Kidney (tissue), 14 donors: ENCODE results near the gene MACC1. TPM values are rescaled to one million over a fixed set of nuclear protein-coding genes. Genes with fewer than 3 reads are reported as not detected.

Experiments
- DNase-seq, 5 donors: peaks; one replicate each; pipeline ENCODE4 v3.0.0-alpha.2; 2013 to 2020
- FAIRE-seq: peaks from 2 replicates; lab custom pipeline; 2012; peaks lifted over from hg19 to GRCh38; lab: Jason Lieb, UNC
- H3K27ac ChIP-seq, 2 donors: one replicate each; pipeline ENCODE4 v1.7.0; 2013; ENCODE audit warnings: low read depth in 2 of 2, low read length in 2 of 2, inconsistent platforms in 1 of 2
- H3K27me3 ChIP-seq: one replicate; pipeline ENCODE4 v1.7.1; 2013; ENCODE audit warnings: low read length, inconsistent platforms; ENCODE audit not compliant: control insufficient read depth, insufficient read depth
- H3K36me3 ChIP-seq, 3 donors: one replicate each; pipeline versions ENCODE4 v1.7.0 to v1.7.1; 2013; ENCODE audit warnings: low read length in 3 of 3, control low read depth in 1 of 3, inconsistent platforms in 1 of 3; ENCODE audit not compliant: insufficient read depth in 3 of 3, control insufficient read depth in 2 of 3
- H3K4me1 ChIP-seq, 3 donors: one replicate each; pipeline versions ENCODE4 v1.7.0 to v1.7.1; 2013; ENCODE audit warnings: low read length in 3 of 3, inconsistent platforms in 1 of 3, low read depth in 1 of 3; ENCODE audit not compliant: control insufficient read depth in 2 of 3, insufficient read depth in 2 of 3
- H3K4me3 ChIP-seq, 3 donors: one replicate each; pipeline versions ENCODE4 v1.7.0 to v1.8.1; 2013; ENCODE audit warnings: low read length in 3 of 3, control low read depth in 1 of 3, inconsistent platforms in 1 of 3
- H3K9ac ChIP-seq, 3 donors: one replicate each; pipeline versions ENCODE4 v1.7.0 to v1.7.1; 2013; ENCODE audit warnings: low read length in 3 of 3, control low read depth in 1 of 3, inconsistent platforms in 1 of 3
- H3K9me3 ChIP-seq, 3 donors: one replicate each; pipeline versions ENCODE4 v1.7.0 to v1.7.1; 2013; ENCODE audit warnings: low read length in 3 of 3, control low read depth in 1 of 3, inconsistent platforms in 1 of 3; ENCODE audit not compliant: control insufficient read depth in 2 of 3, insufficient read depth in 1 of 3
- CTCF ChIP-seq: IDR thresholded peaks from 3 replicates; pipeline ENCODE4 v1.5.1; 2012; ENCODE audit warnings: mild to moderate bottlenecking, moderate library complexity, borderline replicate concordance; ENCODE audit not compliant: insufficient read depth; ENCODE audit errors: extremely low read depth
- intact Hi-C: fragments of 100-400 bp; cut with DNase I; formaldehyde crosslinking; loops from one replicate; pipeline ENCODE4 v1.11.1; 2022
- polyA plus RNA-seq: library from polyadenylated mRNA; stranded (reverse); fragments of 350-450 nt; fragmentation: Illumina TruSeq; extraction: RNeasy Lipid Tissue Mini Kit (QIAGEN cat#74804); gene quantifications from one replicate; pipeline ENCODE4 v1.2.3, GENCODE V29; 2014; ENCODE audit warnings: low read depth, low replicate concordance; ENCODE audit not compliant: insufficient read depth
- total RNA-seq: library from RNA; stranded (reverse); fragmentation: NEBNext Ultra II Directional; extraction: Animal tissue kit (Norgen Biotek cat#: 25700); gene quantifications from one replicate; pipeline ENCODE4 v1.2.1, GENCODE V29; 2021
- donor health status: control.
- donor health status: control.
- donor health status: control.
- donor health status: control.
- donor health status: control.
- donor health status: DM: yes; HTN: yes; CAD: no.
- donor health status: Normal renal cell carcinoma (clear cell type).

MACC1 gene
- total and polyA plus RNA-seq, 2 donors from 2014 or later = 3.7 to 72.6 TPM

- DNase-seq = no peak
- no peak overlapping the region for H3K27ac ChIP-seq
- H3K27me3 ChIP-seq = no peaks in the 10 kb centered on the region
- peaks cover 0 to 15% (median 0%) of the 10 kb centered on the region in 3 donors for H3K4me1 ChIP-seq
- intact Hi-C loops = no loop called here
- H3K4me3 ChIP-seq = no peak overlapping the region
- no peaks in the 10 kb centered on the region for H3K9me3 ChIP-seq
- no peak for FAIRE-seq
- no peak overlapping the region for H3K9ac ChIP-seq
- no peak for TF ChIP-seq CTCF
- no peaks in the 10 kb centered on the region for H3K36me3 ChIP-seq
Observed at GRCh38 chr7:20244334-20245120, 27.3 kb upstream of the MACC1 start.

GRCh38 chr7:20241911-20242261 is 24.7 kb upstream of the MACC1 start:
- H3K4me1 ChIP-seq = no peaks in the 10 kb centered on the region
- H3K9ac ChIP-seq = no peak overlapping the region
- no peaks in the 10 kb centered on the region for H3K9me3 ChIP-seq
- TF ChIP-seq CTCF = no peak
- FAIRE-seq = no peak
- DNase-seq = no peak
- no peak overlapping the region for H3K4me3 ChIP-seq
- intact Hi-C loops = no loop called here
- H3K27ac ChIP-seq = no peak overlapping the region
- no peaks in the 10 kb centered on the region for H3K27me3 ChIP-seq
- H3K36me3 ChIP-seq = no peaks in the 10 kb centered on the region

GRCh38 chr7:20241194-20241910 is 24.2 kb upstream of the MACC1 start:
- intact Hi-C loops = no loop called here
- Histone ChIP-seq H3K27me3 (no peaks in the 10 kb centered on the region), H3K36me3 (no peaks in the 10 kb centered on the region), H3K4me3 (no peak overlapping the region), H3K9ac (no peak overlapping the region), H3K27ac (no peak overlapping the region), H3K4me1 (no peaks in the 10 kb centered on the region), H3K9me3 (no peaks in the 10 kb centered on the region)
- FAIRE-seq = no peak
- no peak for TF ChIP-seq CTCF
- DNase-seq = peak in 2 of 5 donors; percentile 7 to 10
